Gastroesophageal sphincter (tissue), 3 donors: Measurements from ENCODE around the gene NFATC4.

ENCODE experiments used
- POLR2A ChIP-seq, 2 donors: fragments of 450-650 bp; IDR thresholded peaks; one replicate each; pipeline ENCODE4 v1.6.1; 2017; ENCODE audit warnings: antibody characterized with exemption in 2 of 2, mild to moderate bottlenecking in 2 of 2, moderate library complexity in 1 of 2
- POLR2AphosphoS5 ChIP-seq: sonication (generic); formaldehyde crosslinking; IDR thresholded peaks from one replicate; pipeline ENCODE4 v1.6.1; 2017; ENCODE audit warnings: antibody characterized with exemption
- TF ChIP-seq, protein P1 (sequence below), 4 experiments: fragments of 200-600 bp in 2 of 4; fragments of 450-650 bp in 2 of 4; sonication (generic) in 1 of 4; IDR thresholded peaks; one replicate each; pipeline ENCODE4 v1.5.1; 2017 to 2019; ENCODE audit warnings: antibody characterized with exemption in 4 of 4, mild to moderate bottlenecking in 2 of 4, moderate library complexity in 2 of 4

DNA sequence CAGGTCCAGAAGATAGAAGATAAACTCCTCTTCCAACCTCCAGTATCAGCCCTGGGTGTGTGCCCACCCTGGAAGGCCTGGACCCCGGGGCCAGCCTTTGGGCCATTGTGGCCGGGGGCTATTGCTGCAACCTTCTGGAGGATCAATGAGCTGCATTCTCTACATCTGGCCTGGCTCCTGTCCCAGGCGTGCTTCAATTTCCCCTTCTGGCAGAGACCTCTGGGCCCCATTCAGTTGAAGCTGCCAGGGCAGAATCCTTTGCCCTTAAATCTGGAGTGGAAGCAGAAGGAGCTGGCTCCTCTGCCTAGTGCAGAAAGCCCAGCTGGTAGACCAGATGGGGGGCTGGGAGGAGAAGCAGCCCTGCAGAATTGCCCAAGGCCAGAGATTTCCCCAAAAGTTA, 40.8 kb downstream of the NFATC4 start:
- TF ChIP-seq, protein P1, sequence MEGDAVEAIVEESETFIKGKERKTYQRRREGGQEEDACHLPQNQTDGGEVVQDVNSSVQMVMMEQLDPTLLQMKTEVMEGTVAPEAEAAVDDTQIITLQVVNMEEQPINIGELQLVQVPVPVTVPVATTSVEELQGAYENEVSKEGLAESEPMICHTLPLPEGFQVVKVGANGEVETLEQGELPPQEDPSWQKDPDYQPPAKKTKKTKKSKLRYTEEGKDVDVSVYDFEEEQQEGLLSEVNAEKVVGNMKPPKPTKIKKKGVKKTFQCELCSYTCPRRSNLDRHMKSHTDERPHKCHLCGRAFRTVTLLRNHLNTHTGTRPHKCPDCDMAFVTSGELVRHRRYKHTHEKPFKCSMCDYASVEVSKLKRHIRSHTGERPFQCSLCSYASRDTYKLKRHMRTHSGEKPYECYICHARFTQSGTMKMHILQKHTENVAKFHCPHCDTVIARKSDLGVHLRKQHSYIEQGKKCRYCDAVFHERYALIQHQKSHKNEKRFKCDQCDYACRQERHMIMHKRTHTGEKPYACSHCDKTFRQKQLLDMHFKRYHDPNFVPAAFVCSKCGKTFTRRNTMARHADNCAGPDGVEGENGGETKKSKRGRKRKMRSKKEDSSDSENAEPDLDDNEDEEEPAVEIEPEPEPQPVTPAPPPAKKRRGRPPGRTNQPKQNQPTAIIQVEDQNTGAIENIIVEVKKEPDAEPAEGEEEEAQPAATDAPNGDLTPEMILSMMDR (IDR thresholded peaks at IDR 0.05), result no peak
- TF ChIP-seq POLR2A (IDR thresholded peaks at IDR 0.05) (no peak), POLR2AphosphoS5 (no peak)
